Activated T-cell treated with anti-CD3 and anti-CD28 coated beads, Interleukin-2, amount 50 U/mL, for 72 hours (primary cell): ENCODE measurements around the gene PDE7B. TPM values are rescaled to one million over a fixed set of nuclear protein-coding genes. Genes with fewer than 3 reads are reported as not detected.
"Not testable (repeated sequence)": the region's sequence is repeated elsewhere in the genome, so short reads cannot be mapped to it uniquely, and the experiment has no call there.

Experiments used
- ATAC-seq, 2 donors: fragments of 150-1000 bp; cut with Tn5 transposase; replicated peaks in 1 of 2; 2 replicates each; pipeline ENCODE4 v1.10.0; 2021; ENCODE audit warnings: moderate library complexity in 2 of 2, mild to moderate bottlenecking in 1 of 2
- DNase-seq, 2 donors: peaks; one replicate each; pipeline ENCODE4 v3.0.0; 2021 to 2022; ENCODE audit warnings: mixed read lengths in 1 of 2
- H3K27ac Mint-ChIP-seq: one replicate; pipeline ENCODE4 v1.8.0; 2022; ENCODE audit warnings: mild to moderate bottlenecking, moderate library complexity, mixed read lengths
- H3K27me3 Mint-ChIP-seq: one replicate; pipeline ENCODE4 v1.8.0; 2022; ENCODE audit warnings: low read depth, mixed read lengths
- H3K36me3 Mint-ChIP-seq, 2 donors: one replicate each; pipeline ENCODE4 v1.8.0; 2022; ENCODE audit warnings: mixed read lengths in 2 of 2, mild to moderate bottlenecking in 1 of 2; ENCODE audit not compliant: insufficient read depth in 2 of 2
- H3K4me1 Mint-ChIP-seq: one replicate; pipeline ENCODE4 v1.8.0; 2022; ENCODE audit warnings: low read depth, mixed read lengths
- H3K4me3 Mint-ChIP-seq, 2 donors: one replicate each; pipeline ENCODE4 v1.8.0; 2022; ENCODE audit warnings: mild to moderate bottlenecking in 2 of 2, mixed read lengths in 2 of 2, moderate library complexity in 2 of 2
- H3K9me3 Mint-ChIP-seq, 2 donors: one replicate each; pipeline ENCODE4 v1.8.0; 2022; ENCODE audit warnings: mixed read lengths in 2 of 2
- total RNA-seq, 2 donors: library from RNA; stranded (reverse); gene quantifications; one replicate each; pipeline ENCODE4 v1.2.3, GENCODE V29; 2022

PDE7B gene
- total RNA-seq, 2 donors from 2014 or later, result 1.00 to 4.2 TPM

GRCh38 chr6:136090929-136091328 lies 239.4 kb downstream of the PDE7B start:
- no peaks in the 10 kb centered on the region for H3K4me1 Mint-ChIP-seq
- ATAC-seq (no peak), DNase-seq (no peak)
- peaks cover 0 to 5% of the 10 kb centered on the region in 2 donors for H3K36me3 Mint-ChIP-seq
- peaks cover 2 to 3% of the 10 kb centered on the region in 2 donors for H3K9me3 Mint-ChIP-seq
- H3K27me3 Mint-ChIP-seq, result no peaks in the 10 kb centered on the region
- no peak overlapping the region for H3K27ac Mint-ChIP-seq
- H3K4me3 Mint-ChIP-seq, result no peak overlapping the region

GRCh38 chr6:136092897-136093296 lies 241.4 kb downstream of the PDE7B start:
- Mint-ChIP-seq H3K36me3 (peaks cover 0 to 5% of the 10 kb centered on the region in 2 donors), H3K27ac (no peak overlapping the region), H3K27me3 (no peaks in the 10 kb centered on the region), H3K4me1 (no peaks in the 10 kb centered on the region), H3K9me3 (peaks cover 2 to 3% of the 10 kb centered on the region in 2 donors), H3K4me3 (no peak overlapping the region)
- DNase-seq (no peak), ATAC-seq (no peak)

GRCh38 chr6:136093835-136094234 lies 242.3 kb downstream of the PDE7B start:
- peaks cover 2 to 3% of the 10 kb centered on the region in 2 donors for H3K9me3 Mint-ChIP-seq
- ATAC-seq (no peak), DNase-seq (no peak)
- H3K4me3 Mint-ChIP-seq, result no peak overlapping the region
- no peaks in the 10 kb centered on the region for H3K4me1 Mint-ChIP-seq
- peaks cover 0 to 5% of the 10 kb centered on the region in 2 donors for H3K36me3 Mint-ChIP-seq
- no peak overlapping the region for H3K27ac Mint-ChIP-seq
- no peaks in the 10 kb centered on the region for H3K27me3 Mint-ChIP-seq

- Mint-ChIP-seq H3K36me3 (peaks cover 0 to 5% of the 10 kb centered on the region in 2 donors), H3K4me1 (no peaks in the 10 kb centered on the region), H3K27me3 (no peaks in the 10 kb centered on the region), H3K4me3 (no peak overlapping the region), H3K27ac (no peak overlapping the region), H3K9me3 (peaks cover 2 to 3% of the 10 kb centered on the region in 2 donors)
- DNase-seq, result no peak
- ATAC-seq, result no peak
Observed at GRCh38 chr6:136094812-136095211, 243.3 kb downstream of the PDE7B start.

GRCh38 chr6:136095986-136096385 lies 244.5 kb downstream of the PDE7B start:
- no peaks in the 10 kb centered on the region for H3K27me3 Mint-ChIP-seq
- no peaks in the 10 kb centered on the region for H3K4me1 Mint-ChIP-seq
- DNase-seq, result no peak
- H3K9me3 Mint-ChIP-seq, result peaks cover 2 to 3% of the 10 kb centered on the region in 2 donors
- H3K27ac Mint-ChIP-seq, result no peak overlapping the region
- H3K4me3 Mint-ChIP-seq, result no peak overlapping the region
- no peak for ATAC-seq
- H3K36me3 Mint-ChIP-seq, result peaks cover 0 to 6% of the 10 kb centered on the region in 2 donors

GRCh38 chr6:136102991-136103688 lies 251.6 kb downstream of the PDE7B start:
- Mint-ChIP-seq H3K9me3 (no peaks in the 10 kb centered on the region), H3K27me3 (no peaks in the 10 kb centered on the region), H3K4me1 (no peaks in the 10 kb centered on the region), H3K4me3 (no peak overlapping the region), H3K36me3 (peaks cover 0 to 1% of the 10 kb centered on the region in 2 donors), H3K27ac (no peak overlapping the region)
- no peak for ATAC-seq
- DNase-seq, result no peak

GRCh38 chr6:136103763-136104311 lies 252.3 kb downstream of the PDE7B start:
- Mint-ChIP-seq H3K4me1 (no peaks in the 10 kb centered on the region), H3K4me3 (no peak overlapping the region), H3K27ac (no peak overlapping the region), H3K36me3 (peaks cover 0 to 1% of the 10 kb centered on the region in 2 donors), H3K9me3 (no peaks in the 10 kb centered on the region), H3K27me3 (no peaks in the 10 kb centered on the region)
- no peak for DNase-seq
- ATAC-seq, result no peak

GRCh38 chr6:136104556-136104955 lies 253.1 kb downstream of the PDE7B start:
- no peak overlapping the region for H3K4me3 Mint-ChIP-seq
- no peaks in the 10 kb centered on the region for H3K27me3 Mint-ChIP-seq
- no peak overlapping the region for H3K27ac Mint-ChIP-seq
- H3K9me3 Mint-ChIP-seq, result no peaks in the 10 kb centered on the region
- ATAC-seq (no peak), DNase-seq (no peak)
- no peaks in the 10 kb centered on the region for H3K4me1 Mint-ChIP-seq
- peaks cover 0 to 1% of the 10 kb centered on the region in 2 donors for H3K36me3 Mint-ChIP-seq

- H3K4me1 Mint-ChIP-seq, H3K9me3 Mint-ChIP-seq, H3K27me3 Mint-ChIP-seq, H3K27ac Mint-ChIP-seq, ATAC-seq, H3K36me3 Mint-ChIP-seq, H3K4me3 Mint-ChIP-seq, DNase-seq: not testable (repeated sequence)
Observed at GRCh38 chr6:136105797-136106196, 254.3 kb downstream of the PDE7B start.

- Mint-ChIP-seq H3K36me3 (no peaks in the 10 kb centered on the region), H3K4me3 (no peak overlapping the region), H3K4me1 (no peaks in the 10 kb centered on the region), H3K27me3 (no peaks in the 10 kb centered on the region), H3K27ac (no peak overlapping the region), H3K9me3 (no peaks in the 10 kb centered on the region)
- DNase-seq (no peak), ATAC-seq (no peak)
Observed at GRCh38 chr6:136108361-136108945, 257.0 kb downstream of the PDE7B start.

GRCh38 chr6:136111831-136112230 lies 260.3 kb downstream of the PDE7B start:
- ATAC-seq, result no peak
- Mint-ChIP-seq H3K4me3 (no peak overlapping the region), H3K9me3 (no peaks in the 10 kb centered on the region), H3K36me3 (no peaks in the 10 kb centered on the region), H3K27me3 (no peaks in the 10 kb centered on the region), H3K4me1 (no peaks in the 10 kb centered on the region), H3K27ac (no peak overlapping the region)
- no peak for DNase-seq

GRCh38 chr6:136112262-136112661 lies 260.8 kb downstream of the PDE7B start:
- no peak for DNase-seq
- Mint-ChIP-seq H3K27me3 (no peaks in the 10 kb centered on the region), H3K36me3 (no peaks in the 10 kb centered on the region), H3K4me3 (no peak overlapping the region), H3K4me1 (no peaks in the 10 kb centered on the region), H3K9me3 (no peaks in the 10 kb centered on the region), H3K27ac (no peak overlapping the region)
- no peak for ATAC-seq

- DNase-seq (no peak), ATAC-seq (no peak)
- no peaks in the 10 kb centered on the region for H3K36me3 Mint-ChIP-seq
- H3K27ac Mint-ChIP-seq, result no peak overlapping the region
- no peaks in the 10 kb centered on the region for H3K9me3 Mint-ChIP-seq
- H3K4me3 Mint-ChIP-seq, result no peak overlapping the region
- H3K27me3 Mint-ChIP-seq, result no peaks in the 10 kb centered on the region
- H3K4me1 Mint-ChIP-seq, result no peaks in the 10 kb centered on the region
Observed at GRCh38 chr6:136113736-136114173, 262.3 kb downstream of the PDE7B start.
